GM21576 (cell line): ENCODE measurements around the gene TCF15.

Source experiments
- ATAC-seq: cut with Tn5 transposase; IDR thresholded peaks from one replicate; pipeline ENCODE4 v1.9.1; 2021; ENCODE audit warnings: mild to moderate bottlenecking, moderate library complexity; ENCODE audit not compliant: unreplicated experiment

Gene TCF15

GRCh38 chr20:610130-611046 lies at the start of gene TCF15:
TCF15 (minus strand) TSS chr20:610309; CDS start chr20:610237, 72 bp downstream.
- no peak for ATAC-seq

- ATAC-seq: no peak
Measured at GRCh38 chr20:658731-659291, 48.7 kb upstream of the TCF15 start.

GRCh38 chr20:658202-658601 lies 48.1 kb upstream of the TCF15 start:
- no peak for ATAC-seq

- no peak for ATAC-seq
Measured at GRCh38 chr20:655726-656624, 45.9 kb upstream of the TCF15 start.

- ATAC-seq: no peak
Measured at GRCh38 chr20:654417-654750, 44.3 kb upstream of the TCF15 start.

GRCh38 chr20:653590-654416 lies 43.7 kb upstream of the TCF15 start:
- no peak for ATAC-seq

GRCh38 chr20:653110-653589 lies 43.0 kb upstream of the TCF15 start, which contains the start of gene SRXN1:
SRXN1 (minus strand) TSS chr20:653200; CDS start chr20:653185, 15 bp downstream.
- peak; percentile 80 for ATAC-seq

GRCh38 chr20:652615-653109 lies 42.6 kb upstream of the TCF15 start:
- ATAC-seq: peak; percentile 12

- ATAC-seq: no peak
Measured at GRCh38 chr20:651713-652614, 41.9 kb upstream of the TCF15 start.

- no peak for ATAC-seq
Measured at GRCh38 chr20:650954-651353, 40.8 kb upstream of the TCF15 start.

GRCh38 chr20:650281-650680 lies 40.2 kb upstream of the TCF15 start:
- no peak for ATAC-seq

GRCh38 chr20:647479-648019 lies 37.4 kb upstream of the TCF15 start:
- no peak for ATAC-seq

GRCh38 chr20:646868-647233 lies 36.7 kb upstream of the TCF15 start:
- no peak for ATAC-seq

- no peak for ATAC-seq
Measured at GRCh38 chr20:646107-646867, 36.2 kb upstream of the TCF15 start.

GRCh38 chr20:645318-646106 lies 35.4 kb upstream of the TCF15 start:
- no peak for ATAC-seq

GRCh38 chr20:644692-645317 lies 34.7 kb upstream of the TCF15 start:
- no peak for ATAC-seq
